ENCODE measurements around the gene FBRS. TPM values are rescaled to one million over a fixed set of nuclear protein-coding genes. Genes with fewer than 3 reads are reported as not detected.

The FBRS gene
- polyA plus RNA-seq, 1 of the 3 experiments (the other 2 are of a cell fraction) = 11.5 TPM

DNA sequence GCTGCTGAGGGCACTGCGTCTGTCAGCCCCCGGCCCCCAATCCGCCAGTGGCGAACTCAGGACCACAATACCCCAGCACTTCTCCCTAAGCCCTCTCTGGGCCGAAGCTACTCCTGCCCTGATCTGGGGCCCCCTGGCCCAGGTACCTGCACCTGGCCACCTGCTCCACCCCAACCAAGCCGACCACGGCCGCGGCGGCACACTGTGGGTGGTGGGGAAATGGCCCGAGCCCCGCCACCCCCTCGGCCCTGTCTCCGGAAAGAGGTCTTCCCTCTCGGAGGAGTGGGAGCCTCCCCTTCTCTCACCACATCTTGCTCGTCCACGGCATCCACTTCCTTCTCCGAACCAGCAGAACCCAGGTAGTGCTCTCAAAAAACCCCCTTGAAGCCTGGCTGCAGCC is 3.4 kb upstream of the FBRS start:
- no peaks in the 10 kb centered on the region for H3K27me3 ChIP-seq (ENCODE audit: insufficient read depth)
- H3K9me3 ChIP-seq = no peaks in the 10 kb centered on the region
- peaks cover 18 to 25% of the 10 kb centered on the region in 2 experiments for H3K36me3 ChIP-seq (replicated peaks in 1 of 2; ENCODE audit: control insufficient read depth in 1 of 2, insufficient read depth in 2 of 2, low read length in 1 of 2)
- no peak overlapping the region for H3K9ac ChIP-seq
- TF ChIP-seq MXI1 (IDR thresholded peaks at IDR 0.05; ENCODE audit: low read depth, low read length) (no peak), RCOR1 (IDR thresholded peaks at IDR 0.05; ENCODE audit: low read length) (no peak), GATA2 (CRISPR knock-in tag; IDR thresholded peaks at IDR 0.05) (no peak), FOSL2 (IDR thresholded peaks at IDR 0.05; ENCODE audit: borderline replicate concordance, low read depth) (no peak), EP300 (IDR thresholded peaks at IDR 0.05; ENCODE audit: borderline replicate concordance in 1 of 2, low read depth in 1 of 2, low read length in 1 of 2) (no peak), SMC3 (IDR thresholded peaks at IDR 0.05; ENCODE audit: low read depth, low read length) (no peak), RAD21 (IDR thresholded peaks at IDR 0.05; ENCODE audit: low read length) (no peak), YY1 (IDR thresholded peaks at IDR 0.05; ENCODE audit: low read depth) (no peak), GABPA (IDR thresholded peaks at IDR 0.05; ENCODE audit: low read depth) (no peak), SIN3A (IDR thresholded peaks at IDR 0.05; ENCODE audit: borderline replicate concordance, low read depth, low read length) (no peak), NRF1 (IDR thresholded peaks at IDR 0.05; ENCODE audit: low read depth, low read length) (no peak), EZH2phosphoT487 (IDR thresholded peaks at IDR 0.05; ENCODE audit: borderline replicate concordance, low read depth) (no peak), RXRA (IDR thresholded peaks at IDR 0.05; ENCODE audit: borderline replicate concordance, low read depth) (no peak), CHD2 (IDR thresholded peaks at IDR 0.05; ENCODE audit: low read length, partially characterized antibody) (no peak), NFIC (IDR thresholded peaks at IDR 0.05; ENCODE audit: borderline replicate concordance) (no peak), JUND (IDR thresholded peaks at IDR 0.05) (no peak)
- TF ChIP-seq, protein P1, sequence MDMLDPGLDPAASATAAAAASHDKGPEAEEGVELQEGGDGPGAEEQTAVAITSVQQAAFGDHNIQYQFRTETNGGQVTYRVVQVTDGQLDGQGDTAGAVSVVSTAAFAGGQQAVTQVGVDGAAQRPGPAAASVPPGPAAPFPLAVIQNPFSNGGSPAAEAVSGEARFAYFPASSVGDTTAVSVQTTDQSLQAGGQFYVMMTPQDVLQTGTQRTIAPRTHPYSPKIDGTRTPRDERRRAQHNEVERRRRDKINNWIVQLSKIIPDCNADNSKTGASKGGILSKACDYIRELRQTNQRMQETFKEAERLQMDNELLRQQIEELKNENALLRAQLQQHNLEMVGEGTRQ (IDR thresholded peaks at IDR 0.05; ENCODE audit: borderline replicate concordance, low read depth, low read length) = no peak
- TF ChIP-seq, protein P2, sequence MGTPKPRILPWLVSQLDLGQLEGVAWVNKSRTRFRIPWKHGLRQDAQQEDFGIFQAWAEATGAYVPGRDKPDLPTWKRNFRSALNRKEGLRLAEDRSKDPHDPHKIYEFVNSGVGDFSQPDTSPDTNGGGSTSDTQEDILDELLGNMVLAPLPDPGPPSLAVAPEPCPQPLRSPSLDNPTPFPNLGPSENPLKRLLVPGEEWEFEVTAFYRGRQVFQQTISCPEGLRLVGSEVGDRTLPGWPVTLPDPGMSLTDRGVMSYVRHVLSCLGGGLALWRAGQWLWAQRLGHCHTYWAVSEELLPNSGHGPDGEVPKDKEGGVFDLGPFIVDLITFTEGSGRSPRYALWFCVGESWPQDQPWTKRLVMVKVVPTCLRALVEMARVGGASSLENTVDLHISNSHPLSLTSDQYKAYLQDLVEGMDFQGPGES (IDR thresholded peaks at IDR 0.05; ENCODE audit: low read depth, low read length) = no peak
- CTCF ChIA-PET = interaction anchor here (1.1 to 2.1 kb wide), 4 partner anchors 16 to 225 kb away, joined by 3 to 6 read pairs (median 3); partner anchors contain the start of gene DCTPP1
- no peaks in the 10 kb centered on the region for H3K9me2 ChIP-seq
- H3K4me2 ChIP-seq = no peak overlapping the region
- peaks cover 7 to 25% of the 10 kb centered on the region in 2 experiments for H3K4me1 ChIP-seq (ENCODE audit: control insufficient read depth in 1 of 2, insufficient read depth in 2 of 2, low read depth in 1 of 2, low read length in 1 of 2)
- peaks cover 18% of the 10 kb centered on the region for H3F3A ChIP-seq (replicated peaks; ENCODE audit: insufficient read depth)
- H2AFZ ChIP-seq (ENCODE audit: low read depth) = no peak overlapping the region
- H3K79me2 ChIP-seq (ENCODE audit: insufficient read depth) = peaks cover 26% of the 10 kb centered on the region
- DNase-seq = no peak
- POLR2A ChIA-PET = no interaction called here
- WGBS (ENCODE audit: low lambda C conversion rate) = 95% methylated on average over 18 of the region's 18 CpGs
- H3K27ac ChIP-seq (ENCODE audit: low read depth in 2 of 2, low read length in 1 of 2) = no peak overlapping the region
- no peaks in the 10 kb centered on the region for H4K20me1 ChIP-seq (ENCODE audit: insufficient read depth)
- H3K4me3 ChIP-seq (ENCODE audit: low read depth in 2 of 2, low read length in 1 of 2) = no peak overlapping the region

Data from SK-N-SH (cell line).